HCT116 (cell line): Measurements from ENCODE around the gene TDRD9. TPM values are rescaled to one million over a fixed set of nuclear protein-coding genes. Genes with fewer than 3 reads are reported as not detected.

Experiments used
- ATAC-seq: fragments of 200-7000 bp; cut with Tn5 transposase; 2 replicates; pipeline ENCODE4 v1.9.1; 2020; ENCODE audit warnings: mild to moderate bottlenecking, moderate library complexity
- BruUV-seq: library from RNA; stranded (reverse); fragments of 400-500 nt; replicated peaks from 2 replicates; lab custom pipeline; 2021; lab: Mats Ljungman, UMichigan
- CTCF ChIA-PET: fragments of 300-600 bp; sonication (Branson Sonifier 250); formaldehyde crosslinking; loops from one replicate; lab custom pipeline; 2021; ENCODE audit warnings: antibody characterized with exemption; lab: Charles Lee
- POLR2A ChIA-PET: fragments of 300-600, 350-600 bp; sonication (Branson Sonifier 250); formaldehyde crosslinking; loops from one replicate; lab custom pipeline; 2021; ENCODE audit warnings: antibody characterized with exemption; lab: Charles Lee
- RAD21 ChIA-PET, 2 experiments: fragments of 300-600 bp; sonication (Branson Sonifier 250); formaldehyde crosslinking; loops; one replicate each; lab custom pipeline; 2023; ENCODE audit warnings: low total read pairs in 2 of 2; ENCODE audit not compliant: uncharacterized antibody in 2 of 2, unreplicated experiment in 2 of 2, low non-redundant PET in 1 of 2; lab: Charles Lee
- DNase-seq: peaks from one replicate; pipeline ENCODE4 v3.0.0-alpha.2; 2010; ENCODE audit warnings: low read depth, low spot score
- H2AFZ ChIP-seq: fragments of 200-600 bp; shearing (Covaris generic), sonication (generic); 2 replicates; pipeline ENCODE4 v1.6.1; 2017; ENCODE audit warnings: low read depth, mixed run types, mixed read lengths, antibody characterized with exemption, low read length; ENCODE audit not compliant: poor library complexity, severe bottlenecking
- H3K27ac ChIP-seq: 2 replicates; pipeline ENCODE4 v1.5.1; 2012; ENCODE audit warnings: low read depth, low read length
- H3K27me3 ChIP-seq: fragments of 200-600 bp; sonication (generic); 2 replicates; pipeline ENCODE4 v1.6.1; 2016; ENCODE audit warnings: mixed run types, low read length, mixed read lengths; ENCODE audit not compliant: insufficient read depth
- H3K36me3 ChIP-seq, 2 experiments: fragments of 200-500 bp in 1 of 2; fragments of 200-600 bp in 1 of 2; sonication (Bioruptor generic) in 1 of 2; sonication (generic) in 1 of 2; 2 replicates each; pipeline versions ENCODE4 v1.5.1 to v1.6.1; 2014 to 2016; ENCODE audit warnings: low read length in 2 of 2, inconsistent platforms in 1 of 2, mixed read lengths in 1 of 2, mixed run types in 1 of 2; ENCODE audit not compliant: insufficient read depth in 2 of 2, control insufficient read depth in 1 of 2
- H3K4me1 ChIP-seq, 2 experiments: fragments of 200-600 bp in 1 of 2; sonication (generic) in 1 of 2; 2 replicates each; pipeline versions ENCODE4 v1.5.1 to v1.6.1; 2012 to 2017; ENCODE audit warnings: low read length in 2 of 2, inconsistent platforms in 1 of 2, mild to moderate bottlenecking in 1 of 2, mixed read lengths in 1 of 2, mixed run types in 1 of 2, moderate library complexity in 1 of 2; ENCODE audit not compliant: insufficient read depth in 2 of 2, control insufficient read depth in 1 of 2
- H3K4me2 ChIP-seq: fragments of 200-600 bp; sonication (generic); 2 replicates; pipeline ENCODE4 v1.6.1; 2017; ENCODE audit warnings: mixed run types, low read length, mixed read lengths
- H3K4me3 ChIP-seq, 2 experiments: fragments of 200-600 bp in 1 of 2; sonication (generic) in 1 of 2; replicated peaks in 1 of 2; 2 replicates each; pipeline ENCODE4 v1.5.1; 2011 to 2016; ENCODE audit warnings: low read length in 2 of 2, control low read depth in 1 of 2, low read depth in 1 of 2, mild to moderate bottlenecking in 1 of 2, mixed read lengths in 1 of 2, mixed run types in 1 of 2
- H3K79me2 ChIP-seq: fragments of 200-600 bp; sonication (generic); 2 replicates; pipeline ENCODE4 v1.6.1; 2017; ENCODE audit warnings: mild to moderate bottlenecking, mixed run types, low read length, moderate library complexity, mixed read lengths; ENCODE audit not compliant: insufficient read depth
- H3K9ac ChIP-seq: fragments of 200-600 bp; sonication (generic); 2 replicates; pipeline ENCODE4 v1.6.1; 2016; ENCODE audit warnings: low read length, mixed read lengths
- H3K9me2 ChIP-seq: fragments of 200-600 bp; sonication (generic), shearing (Covaris generic); 2 replicates; pipeline ENCODE4 v1.6.1; 2017; ENCODE audit warnings: mixed run types, mild to moderate bottlenecking, moderate library complexity; ENCODE audit not compliant: insufficient read depth
- H3K9me3 ChIP-seq, 2 experiments: fragments of 200-500 bp in 1 of 2; fragments of 200-600 bp in 1 of 2; sonication (Bioruptor generic) in 1 of 2; sonication (generic) in 1 of 2; 2 replicates each; pipeline ENCODE4 v1.6.1; 2014 to 2017; ENCODE audit warnings: low read length in 2 of 2, mixed read lengths in 2 of 2, inconsistent platforms in 1 of 2, low read depth in 1 of 2, mild to moderate bottlenecking in 1 of 2, mixed run types in 1 of 2, moderate library complexity in 1 of 2; ENCODE audit not compliant: control insufficient read depth in 1 of 2, insufficient read depth in 1 of 2
- H4K20me1 ChIP-seq: fragments of 200-600 bp; sonication (generic), shearing (Covaris generic); 2 replicates; pipeline ENCODE4 v1.6.1; 2017; ENCODE audit warnings: mixed run types, mild to moderate bottlenecking, moderate library complexity; ENCODE audit not compliant: insufficient read depth
- JUND ChIP-seq: IDR thresholded peaks from 2 replicates; pipeline ENCODE4 v1.6.1; 2012
- RAD21 ChIP-seq: IDR thresholded peaks from 2 replicates; pipeline ENCODE4 v1.6.1; 2012; ENCODE audit warnings: low read depth, mild to moderate bottlenecking
- YY1 ChIP-seq: IDR thresholded peaks from 2 replicates; pipeline ENCODE4 v1.6.1; 2011; ENCODE audit warnings: low read length, low read depth, moderate library complexity, mild to moderate bottlenecking; ENCODE audit not compliant: insufficient replicate concordance; ENCODE audit errors: extremely low read depth
- intact Hi-C: fragments of 100-400 bp; cut with micrococcal nuclease; formaldehyde crosslinking; loops from 2 replicates; pipeline ENCODE4 v1.10.0; 2022
- total RNA-seq: library from RNA; stranded (reverse); gene quantifications from one replicate; pipeline ENCODE4 v1.2.1, GENCODE V29; 2021; ENCODE audit not compliant: unreplicated experiment
- TF ChIP-seq, protein P1 (sequence below), 3 experiments: fragments of 200-600 bp in 1 of 3; sonication (generic) in 1 of 3; IDR thresholded peaks in 2 of 3; conservative IDR thresholded peaks in 1 of 3; 2 replicates each; pipeline ENCODE4 v1.5.1; 2012 to 2017; ENCODE audit warnings: low read depth in 2 of 3, low read length in 2 of 3, antibody characterized with exemption in 1 of 3, borderline replicate concordance in 1 of 3, control low read depth in 1 of 3, mild to moderate bottlenecking in 1 of 3, mixed read lengths in 1 of 3, mixed run types in 1 of 3, moderate library complexity in 1 of 3; ENCODE audit not compliant: insufficient read depth in 1 of 3

Gene TDRD9
- total RNA-seq, 1 experiment from 2014 or later, result not detected

DNA sequence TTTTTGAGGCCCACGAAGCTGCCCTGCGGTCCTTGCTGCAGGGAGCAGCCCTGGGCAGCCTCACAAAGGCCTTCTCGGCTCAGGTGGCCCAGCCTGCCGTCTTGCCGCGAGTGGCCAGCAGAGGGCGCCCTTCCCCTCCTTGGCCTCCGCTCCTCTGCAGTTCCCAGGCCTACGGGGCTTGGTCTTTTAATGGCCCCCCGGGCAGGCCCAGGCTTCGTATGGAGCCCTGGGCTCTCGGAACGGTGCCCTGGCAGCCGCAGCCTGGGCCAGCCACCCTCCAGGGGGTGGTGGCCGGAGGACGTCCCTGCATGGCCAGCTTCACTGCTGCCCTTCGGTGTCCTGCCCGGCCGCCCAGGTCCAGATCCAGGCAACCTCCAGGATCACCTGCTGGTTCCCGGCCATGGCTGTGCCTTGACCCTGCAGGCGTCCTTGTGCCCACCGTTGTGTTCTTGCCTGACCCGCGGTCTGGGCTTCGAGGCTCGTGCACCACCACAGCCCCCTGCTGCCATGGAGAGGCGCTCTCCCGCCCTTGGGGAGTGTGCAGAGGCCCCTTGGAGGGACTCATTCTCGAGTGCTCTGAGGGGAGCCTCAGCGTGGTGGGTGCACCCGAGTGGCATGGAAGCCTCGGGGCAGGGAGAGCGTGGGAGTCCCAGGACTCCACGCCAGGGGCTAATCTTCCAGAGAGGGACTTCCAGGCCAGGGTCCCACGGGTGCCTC lies 166.6 kb downstream of the TDRD9 start:
- H3K9me3 ChIP-seq, result no peaks in the 10 kb centered on the region
- ChIA-PET CTCF (interaction anchor here (0.9 to 1.9 kb wide), 8 partner anchors 9 to 469 kb away, joined by 3 to 11 read pairs (median 4); no protein-coding TSS in a partner anchor), POLR2A (no interaction called here), RAD21 (interaction anchor here in 1 of 2 experiments (0.7 kb wide), 2 partner anchors 13 to 17 kb away, joined by 4 to 6 read pairs; no protein-coding TSS in a partner anchor)
- peak; percentile 16 for TF ChIP-seq YY1
- TF ChIP-seq RAD21, result peak; percentile 86
- no peak for TF ChIP-seq JUND
- TF ChIP-seq, protein P1, sequence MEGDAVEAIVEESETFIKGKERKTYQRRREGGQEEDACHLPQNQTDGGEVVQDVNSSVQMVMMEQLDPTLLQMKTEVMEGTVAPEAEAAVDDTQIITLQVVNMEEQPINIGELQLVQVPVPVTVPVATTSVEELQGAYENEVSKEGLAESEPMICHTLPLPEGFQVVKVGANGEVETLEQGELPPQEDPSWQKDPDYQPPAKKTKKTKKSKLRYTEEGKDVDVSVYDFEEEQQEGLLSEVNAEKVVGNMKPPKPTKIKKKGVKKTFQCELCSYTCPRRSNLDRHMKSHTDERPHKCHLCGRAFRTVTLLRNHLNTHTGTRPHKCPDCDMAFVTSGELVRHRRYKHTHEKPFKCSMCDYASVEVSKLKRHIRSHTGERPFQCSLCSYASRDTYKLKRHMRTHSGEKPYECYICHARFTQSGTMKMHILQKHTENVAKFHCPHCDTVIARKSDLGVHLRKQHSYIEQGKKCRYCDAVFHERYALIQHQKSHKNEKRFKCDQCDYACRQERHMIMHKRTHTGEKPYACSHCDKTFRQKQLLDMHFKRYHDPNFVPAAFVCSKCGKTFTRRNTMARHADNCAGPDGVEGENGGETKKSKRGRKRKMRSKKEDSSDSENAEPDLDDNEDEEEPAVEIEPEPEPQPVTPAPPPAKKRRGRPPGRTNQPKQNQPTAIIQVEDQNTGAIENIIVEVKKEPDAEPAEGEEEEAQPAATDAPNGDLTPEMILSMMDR (IDR thresholded peaks at IDR 0.05 in 2 of 3, conservative IDR thresholded peaks at IDR 0.05 in 1 of 3; ENCODE audit: borderline replicate concordance in 1 of 3, insufficient read depth in 1 of 3, low read depth in 2 of 3, low read length in 2 of 3), result peak; percentile 83 to 89 (median 86)
- no peak overlapping the region for H3K9ac ChIP-seq
- no peaks in the 10 kb centered on the region for H3K36me3 ChIP-seq
- H3K79me2 ChIP-seq, result no peaks in the 10 kb centered on the region
- DNase-seq (no peak), ATAC-seq (peak; percentile 84)
- H3K4me3 ChIP-seq, result no peak overlapping the region
- BruUV-seq, result no TSS peak
- no peaks in the 10 kb centered on the region for H3K27me3 ChIP-seq
- no peak overlapping the region for H2AFZ ChIP-seq
- intact Hi-C loops, result loop anchor here (1.0 kb wide), 1 partner anchor 36 kb away; no protein-coding TSS in a partner anchor
- no peaks in the 10 kb centered on the region for H4K20me1 ChIP-seq
- peak overlapping the region; percentile 16; the same call in 1 of the 2 replicates for H3K27ac ChIP-seq
- H3K4me1 ChIP-seq, result peaks cover 7 to 14% of the 10 kb centered on the region in 2 experiments; a peak in 3 of 4 replicates
- H3K9me2 ChIP-seq, result no peaks in the 10 kb centered on the region
- H3K4me2 ChIP-seq, result peak overlapping the region; percentile 31
